ENCODE data around the gene PPP1R37.

The PPP1R37 gene

DNA sequence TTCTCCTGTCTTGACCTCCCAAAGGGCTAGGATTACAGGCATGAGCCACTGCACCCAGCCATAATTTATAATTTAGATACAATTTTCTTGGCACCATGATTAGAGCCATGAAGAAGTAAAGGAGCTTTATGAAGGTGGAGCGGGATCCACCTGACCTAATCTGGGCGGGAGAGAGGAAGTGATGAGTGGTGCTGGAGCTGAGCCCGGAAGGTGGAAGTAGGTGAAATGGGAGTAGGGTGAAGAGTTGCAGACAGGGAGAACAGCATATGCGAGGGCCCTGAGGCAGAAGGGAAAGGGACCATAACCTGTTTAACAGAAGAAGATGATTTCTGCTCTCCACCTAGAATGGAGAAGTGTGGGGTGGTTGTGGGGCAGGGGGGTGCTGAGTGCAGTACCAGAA lies 89.8 kb downstream of the PPP1R37 start:
- Histone ChIP-seq H3K36me3 (ENCODE audit: control insufficient read depth in 1 of 2, insufficient read depth in 2 of 2, low read length in 2 of 2) (no peaks in the 10 kb centered on the region), H4K12ac (ENCODE audit: low read depth, low read length) (no peak overlapping the region), H4K8ac (ENCODE audit: low read depth, low read length) (no peak overlapping the region), H3K79me1 (ENCODE audit: low read length) (peaks cover 14% of the 10 kb centered on the region), H2BK120ac (ENCODE audit: insufficient read depth, low read length, poor library complexity) (no peak overlapping the region), H3K4me2 (ENCODE audit: low read length) (no peak overlapping the region), H3K9me3 (ENCODE audit: insufficient read depth, low read depth, low read length) (peaks cover 2% of the 10 kb centered on the region), H3K79me2 (ENCODE audit: control insufficient read depth, insufficient read depth, low read length, poor library complexity) (peaks cover 12% of the 10 kb centered on the region), H2BK5ac (ENCODE audit: low read depth, low read length, poor library complexity) (no peak overlapping the region), H3K9ac (ENCODE audit: low read length) (no peak overlapping the region), H2AFZ (ENCODE audit: insufficient read depth, low read length, poor library complexity) (no peak overlapping the region), H3K4me3 (ENCODE audit: low read depth, low read length) (no peak overlapping the region), H3K14ac (ENCODE audit: low read length) (no peak overlapping the region), H3K4me1 (ENCODE audit: control insufficient read depth in 1 of 2, insufficient read depth in 2 of 2, low read length in 2 of 2) (peaks cover 6 to 7% of the 10 kb centered on the region in 2 experiments), H3K18ac (ENCODE audit: low read length) (no peak overlapping the region), H3K4ac (ENCODE audit: low read depth, low read length) (no peak overlapping the region), H2BK12ac (ENCODE audit: low read length) (no peak overlapping the region), H3K27me3 (ENCODE audit: insufficient read depth, low read length) (no peaks in the 10 kb centered on the region), H3K27ac (ENCODE audit: low read depth, low read length) (no peak overlapping the region), H3K23ac (ENCODE audit: low read length) (no peak overlapping the region), H4K91ac (ENCODE audit: low read depth, low read length) (no peak overlapping the region), H2AK5ac (ENCODE audit: low read length) (no peak overlapping the region)
- no CpG with 5 or more reads among the region's 4 CpGs for WGBS (ENCODE audit: extremely low coverage, insufficient coverage, insufficient read length)
- no peak for DNase-seq

DNA sequence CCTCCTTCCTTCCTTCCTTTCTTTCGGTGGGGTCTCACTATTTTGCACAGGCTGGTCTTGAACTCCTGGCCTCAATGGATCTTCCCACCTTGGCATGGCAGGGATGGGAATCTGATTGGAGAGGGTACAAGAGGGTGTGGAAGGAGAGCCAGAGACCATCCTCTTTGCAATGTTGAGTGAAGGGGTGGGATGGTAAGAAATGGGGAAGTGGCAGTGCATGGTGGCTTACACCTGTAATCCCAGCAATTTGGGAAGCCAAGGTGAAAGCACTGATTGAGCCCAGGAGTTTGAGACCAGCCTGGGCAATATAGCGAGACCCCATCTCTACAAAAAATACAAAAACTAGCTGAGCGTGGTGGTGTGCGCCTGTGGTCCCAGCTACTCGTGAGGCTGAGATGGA lies 91.1 kb downstream of the PPP1R37 start:
- Histone ChIP-seq H3K18ac (ENCODE audit: low read length) (no peak overlapping the region), H3K27me3 (ENCODE audit: insufficient read depth, low read length) (no peaks in the 10 kb centered on the region), H3K4me1 (ENCODE audit: control insufficient read depth in 1 of 2, insufficient read depth in 2 of 2, low read length in 2 of 2) (peaks cover 6 to 7% of the 10 kb centered on the region in 2 experiments), H2BK120ac (ENCODE audit: insufficient read depth, low read length, poor library complexity) (no peak overlapping the region), H4K8ac (ENCODE audit: low read depth, low read length) (no peak overlapping the region), H3K14ac (ENCODE audit: low read length) (no peak overlapping the region), H3K4me3 (ENCODE audit: low read depth, low read length) (no peak overlapping the region), H3K27ac (ENCODE audit: low read depth, low read length) (no peak overlapping the region), H3K4me2 (ENCODE audit: low read length) (no peak overlapping the region), H4K12ac (ENCODE audit: low read depth, low read length) (no peak overlapping the region), H3K9ac (ENCODE audit: low read length) (no peak overlapping the region), H2BK5ac (ENCODE audit: low read depth, low read length, poor library complexity) (no peak overlapping the region), H2AFZ (ENCODE audit: insufficient read depth, low read length, poor library complexity) (no peak overlapping the region), H3K79me2 (ENCODE audit: control insufficient read depth, insufficient read depth, low read length, poor library complexity) (peaks cover 9% of the 10 kb centered on the region), H2BK12ac (ENCODE audit: low read length) (no peak overlapping the region), H3K36me3 (ENCODE audit: control insufficient read depth in 1 of 2, insufficient read depth in 2 of 2, low read length in 2 of 2) (no peaks in the 10 kb centered on the region), H3K9me3 (ENCODE audit: insufficient read depth, low read depth, low read length) (peaks cover 2% of the 10 kb centered on the region), H3K79me1 (ENCODE audit: low read length) (peaks cover 7% of the 10 kb centered on the region), H3K23ac (ENCODE audit: low read length) (no peak overlapping the region), H2AK5ac (ENCODE audit: low read length) (no peak overlapping the region), H4K91ac (ENCODE audit: low read depth, low read length) (no peak overlapping the region), H3K4ac (ENCODE audit: low read depth, low read length) (no peak overlapping the region)
- no CpG with 5 or more reads among the region's 5 CpGs for WGBS (ENCODE audit: extremely low coverage, insufficient coverage, insufficient read length)
- no peak for DNase-seq

DNA sequence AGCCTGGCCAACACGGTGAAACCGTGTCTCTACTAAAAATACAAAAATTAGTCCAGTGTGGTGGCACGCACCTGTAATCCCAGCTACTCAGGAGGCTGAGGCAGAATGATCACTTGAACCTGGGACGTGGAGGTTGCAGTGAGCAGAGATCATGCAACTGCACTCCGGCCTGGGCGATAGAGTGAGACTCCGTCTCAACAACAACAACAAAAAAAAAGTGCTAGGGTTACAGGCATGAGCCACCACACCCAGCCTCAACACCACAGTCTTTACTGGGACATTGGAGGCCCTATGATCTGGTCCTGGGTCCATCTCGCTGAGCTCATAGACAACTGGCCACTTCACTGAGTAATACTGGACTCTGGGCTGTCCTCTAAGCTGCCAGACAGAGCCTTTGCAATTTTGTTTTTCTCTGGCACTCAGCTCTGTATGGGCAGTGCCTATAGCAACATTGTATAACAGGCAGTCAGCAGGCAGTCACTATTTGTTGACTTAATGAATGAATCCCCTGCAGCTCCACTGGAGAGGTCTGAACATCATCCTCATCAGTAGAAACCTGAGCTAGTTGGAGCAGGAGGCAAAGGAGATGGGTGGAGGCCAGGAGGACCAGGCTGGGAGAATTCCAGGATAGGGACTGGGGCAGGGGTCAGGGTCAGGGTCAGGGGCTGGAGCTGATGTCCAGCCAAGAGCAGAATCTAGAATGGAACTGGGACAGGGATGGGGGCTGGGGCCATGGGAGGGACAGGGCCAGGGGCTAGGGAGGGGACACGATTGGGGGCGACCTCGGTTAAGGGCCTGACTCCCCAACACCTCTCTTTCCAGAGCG lies 93.7 kb downstream of the PPP1R37 start:
- no CpG with 5 or more reads among the region's 12 CpGs for WGBS (ENCODE audit: extremely low coverage, insufficient coverage, insufficient read length)
- H3K36me3 ChIP-seq (ENCODE audit: control insufficient read depth in 1 of 2, insufficient read depth in 2 of 2, low read length in 2 of 2): no peaks in the 10 kb centered on the region
- H4K12ac ChIP-seq (ENCODE audit: low read depth, low read length): no peak overlapping the region
- peaks cover 2% of the 10 kb centered on the region for H3K9me3 ChIP-seq (ENCODE audit: insufficient read depth, low read depth, low read length)
- H3K4ac ChIP-seq (ENCODE audit: low read depth, low read length): no peak overlapping the region
- H3K14ac ChIP-seq (ENCODE audit: low read length): no peak overlapping the region
- no peak overlapping the region for H3K4me2 ChIP-seq (ENCODE audit: low read length)
- H3K4me1 ChIP-seq (ENCODE audit: control insufficient read depth in 1 of 2, insufficient read depth in 2 of 2, low read length in 2 of 2): no peaks in the 10 kb centered on the region
- H2BK12ac ChIP-seq (ENCODE audit: low read length): no peak overlapping the region
- no peaks in the 10 kb centered on the region for H3K27me3 ChIP-seq (ENCODE audit: insufficient read depth, low read length)
- no peak overlapping the region for H4K91ac ChIP-seq (ENCODE audit: low read depth, low read length)
- no peak overlapping the region for H3K18ac ChIP-seq (ENCODE audit: low read length)
- no peak for DNase-seq
- H2BK120ac ChIP-seq (ENCODE audit: insufficient read depth, low read length, poor library complexity): no peak overlapping the region
- no peak overlapping the region for H2BK5ac ChIP-seq (ENCODE audit: low read depth, low read length, poor library complexity)
- no peak overlapping the region for H3K9ac ChIP-seq (ENCODE audit: low read length)
- no peak overlapping the region for H3K4me3 ChIP-seq (ENCODE audit: low read depth, low read length)
- no peaks in the 10 kb centered on the region for H3K79me2 ChIP-seq (ENCODE audit: control insufficient read depth, insufficient read depth, low read length, poor library complexity)
- H3K79me1 ChIP-seq (ENCODE audit: low read length): no peaks in the 10 kb centered on the region
- no peak overlapping the region for H3K27ac ChIP-seq (ENCODE audit: low read depth, low read length)
- no peak overlapping the region for H4K8ac ChIP-seq (ENCODE audit: low read depth, low read length)
- H2AK5ac ChIP-seq (ENCODE audit: low read length): no peak overlapping the region
- H3K23ac ChIP-seq (ENCODE audit: low read length): no peak overlapping the region
- no peak overlapping the region for H2AFZ ChIP-seq (ENCODE audit: insufficient read depth, low read length, poor library complexity)

DNA sequence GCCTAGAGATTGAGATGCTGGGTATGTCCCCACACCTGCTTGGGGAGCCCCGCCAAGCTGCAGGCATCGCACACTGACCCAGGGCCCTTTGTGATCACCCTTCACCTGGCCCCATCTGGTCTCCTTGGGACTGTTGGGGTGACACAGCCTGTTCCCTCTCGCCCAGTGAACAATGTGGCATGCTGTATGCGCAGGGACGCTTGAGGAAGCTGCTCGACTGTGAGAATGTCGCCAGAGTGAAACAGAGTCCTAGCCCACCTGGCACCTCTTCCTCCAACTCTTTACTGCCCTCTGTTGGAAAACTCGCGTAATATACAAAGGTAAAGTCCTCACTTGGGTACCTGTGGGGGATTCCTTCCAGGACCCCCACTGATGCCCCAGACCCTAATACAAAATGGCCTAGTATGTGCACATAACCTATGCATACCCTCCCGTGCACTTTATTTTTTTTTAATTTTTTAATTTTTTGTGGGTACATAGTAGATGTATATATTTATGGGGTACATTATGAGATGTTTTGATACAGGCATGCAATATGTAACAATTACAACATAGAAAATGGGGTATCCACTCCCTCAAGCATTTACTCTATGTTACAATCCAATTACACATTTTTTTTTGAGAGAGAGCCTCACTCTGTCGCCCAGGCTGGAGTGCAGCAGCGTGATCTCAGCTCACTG lies 94.6 kb downstream of the PPP1R37 start:
- Histone ChIP-seq H2BK12ac (ENCODE audit: low read length) (no peak overlapping the region), H3K18ac (ENCODE audit: low read length) (no peak overlapping the region), H3K79me2 (ENCODE audit: control insufficient read depth, insufficient read depth, low read length, poor library complexity) (no peaks in the 10 kb centered on the region), H3K9ac (ENCODE audit: low read length) (no peak overlapping the region), H3K14ac (ENCODE audit: low read length) (no peak overlapping the region), H3K23ac (ENCODE audit: low read length) (no peak overlapping the region), H2AFZ (ENCODE audit: insufficient read depth, low read length, poor library complexity) (no peak overlapping the region), H3K27me3 (ENCODE audit: insufficient read depth, low read length) (no peaks in the 10 kb centered on the region), H2BK120ac (ENCODE audit: insufficient read depth, low read length, poor library complexity) (no peak overlapping the region), H3K79me1 (ENCODE audit: low read length) (no peaks in the 10 kb centered on the region), H2BK5ac (ENCODE audit: low read depth, low read length, poor library complexity) (no peak overlapping the region), H4K8ac (ENCODE audit: low read depth, low read length) (no peak overlapping the region), H3K9me3 (ENCODE audit: insufficient read depth, low read depth, low read length) (peaks cover 2% of the 10 kb centered on the region), H3K4ac (ENCODE audit: low read depth, low read length) (no peak overlapping the region), H4K12ac (ENCODE audit: low read depth, low read length) (no peak overlapping the region), H4K91ac (ENCODE audit: low read depth, low read length) (no peak overlapping the region), H3K4me3 (ENCODE audit: low read depth, low read length) (no peak overlapping the region), H2AK5ac (ENCODE audit: low read length) (no peak overlapping the region), H3K36me3 (ENCODE audit: control insufficient read depth in 1 of 2, insufficient read depth in 2 of 2, low read length in 2 of 2) (no peaks in the 10 kb centered on the region), H3K4me1 (ENCODE audit: control insufficient read depth in 1 of 2, insufficient read depth in 2 of 2, low read length in 2 of 2) (no peaks in the 10 kb centered on the region), H3K4me2 (ENCODE audit: low read length) (no peak overlapping the region), H3K27ac (ENCODE audit: low read depth, low read length) (no peak overlapping the region)
- WGBS (ENCODE audit: extremely low coverage, insufficient coverage, insufficient read length): no CpG with 5 or more reads among the region's 12 CpGs
- peak in 1 of 2 donors; percentile 64 for DNase-seq

Data from trophoblast cell (in vitro differentiated cells and primary cell).